Uterus (tissue), 4 donors: ENCODE results near the gene ACTR3C. TPM values are rescaled to one million over a fixed set of nuclear protein-coding genes. Genes with fewer than 3 reads are reported as not detected.

Source experiments
- DNase-seq, 2 donors: peaks; one replicate each; pipeline ENCODE4 v3.0.0-alpha.2; 2019 to 2020
- H3K27ac ChIP-seq, 2 donors: fragments of 200-600 bp; sonication (generic); 1 replicate in 1 of 2; 2 replicates in 1 of 2; pipeline ENCODE4 v1.5.1; 2016 to 2018
- H3K27me3 ChIP-seq, 2 donors: fragments of 200-600 bp; sonication (generic); one replicate each; pipeline ENCODE4 v1.5.1; 2018 to 2019; ENCODE audit warnings: control low read depth in 1 of 2
- H3K36me3 ChIP-seq, 2 donors: fragments of 200-600 bp; sonication (generic); one replicate each; pipeline ENCODE4 v1.5.1; 2019; ENCODE audit warnings: control low read depth in 1 of 2
- H3K4me1 ChIP-seq, 2 donors: fragments of 200-600 bp; sonication (generic); one replicate each; pipeline ENCODE4 v1.5.1; 2018 to 2019; ENCODE audit warnings: control low read depth in 1 of 2
- H3K4me3 ChIP-seq, 2 donors: fragments of 200-600 bp; sonication (generic); 1 replicate in 1 of 2; 2 replicates in 1 of 2; pipeline ENCODE4 v1.5.1; 2018 to 2019; ENCODE audit warnings: mild to moderate bottlenecking in 1 of 2
- H3K9me3 ChIP-seq, 2 donors: fragments of 200-600 bp; sonication (generic); one replicate each; pipeline ENCODE4 v1.5.1; 2019; ENCODE audit warnings: control low read depth in 1 of 2
- CTCF ChIP-seq, 4 experiments: fragments of 200-600 bp in 2 of 4; fragments of 450-650 bp in 2 of 4; sonication (generic) in 2 of 4; IDR thresholded peaks; one replicate each; pipeline ENCODE4 v1.5.1; 2016 to 2019; ENCODE audit warnings: antibody characterized with exemption in 4 of 4, mild to moderate bottlenecking in 2 of 4, moderate library complexity in 1 of 4
- POLR2A ChIP-seq, 2 donors: fragments of 450-650 bp; IDR thresholded peaks; one replicate each; pipeline ENCODE4 v1.6.1; 2016; ENCODE audit warnings: antibody characterized with exemption in 2 of 2, mild to moderate bottlenecking in 1 of 2, moderate library complexity in 1 of 2
- intact Hi-C: fragments of 100-400 bp; cut with DNase I; formaldehyde crosslinking; loops from one replicate; pipeline ENCODE4 v1.15.1; 2023; ENCODE audit warnings: low total_unique reads
- total RNA-seq, 4 donors: library from RNA; depleted of rRNA in 3 of 4; stranded (reverse); fragments of >200 nt in 3 of 4; gene quantifications; one replicate each; pipeline versions ENCODE4 v1.1.0 to v1.2.4, GENCODE V29; 2014 to 2023
- donor health status: DM: yes; HTN: yes; CAD: no.

The ACTR3C gene
- total RNA-seq, 4 donors from 2014 or later = 2.6 to 13.1 (median 10.3) TPM

- TF ChIP-seq CTCF (IDR thresholded peaks at IDR 0.05) (no peak), POLR2A (IDR thresholded peaks at IDR 0.05) (no peak)
- Histone ChIP-seq H3K27ac (peak overlapping the region; percentile 92 to 98), H3K4me1 (peaks cover 0 to 10% of the 10 kb centered on the region in 2 donors), H3K4me3 (peak overlapping the region; percentile 57 to 83), H3K36me3 (no peaks in the 10 kb centered on the region), H3K27me3 (no peaks in the 10 kb centered on the region), H3K9me3 (no peaks in the 10 kb centered on the region)
- DNase-seq = no peak
- intact Hi-C loops = no loop called here
Measured at GRCh38 chr7:150367677-150368095, 44.3 kb upstream of the ACTR3C start.

GRCh38 chr7:150365673-150366398 lies 42.5 kb upstream of the ACTR3C start:
- peaks cover 0 to 10% of the 10 kb centered on the region in 2 donors for H3K4me1 ChIP-seq
- no peak overlapping the region for H3K27ac ChIP-seq
- no peak for DNase-seq
- H3K36me3 ChIP-seq = no peaks in the 10 kb centered on the region
- intact Hi-C loops = no loop called here
- no peaks in the 10 kb centered on the region for H3K27me3 ChIP-seq
- no peak overlapping the region for H3K4me3 ChIP-seq
- no peaks in the 10 kb centered on the region for H3K9me3 ChIP-seq
- TF ChIP-seq POLR2A (IDR thresholded peaks at IDR 0.05) (no peak), CTCF (IDR thresholded peaks at IDR 0.05) (no peak)

- H3K4me1 ChIP-seq = peaks cover 0 to 7% of the 10 kb centered on the region in 2 donors
- no peaks in the 10 kb centered on the region for H3K36me3 ChIP-seq
- no peak for TF ChIP-seq CTCF (IDR thresholded peaks at IDR 0.05)
- no peak overlapping the region for H3K27ac ChIP-seq
- no peak for DNase-seq
- H3K27me3 ChIP-seq = no peaks in the 10 kb centered on the region
- H3K9me3 ChIP-seq = no peaks in the 10 kb centered on the region
- no peak overlapping the region for H3K4me3 ChIP-seq
- intact Hi-C loops = no loop called here
Measured at GRCh38 chr7:150365194-150365593, 41.8 kb upstream of the ACTR3C start.

GRCh38 chr7:150363872-150364271 lies 40.5 kb upstream of the ACTR3C start:
- Histone ChIP-seq H3K4me1 (no peaks in the 10 kb centered on the region), H3K4me3 (no peak overlapping the region), H3K9me3 (no peaks in the 10 kb centered on the region), H3K27ac (no peak overlapping the region), H3K27me3 (no peaks in the 10 kb centered on the region), H3K36me3 (no peaks in the 10 kb centered on the region)
- intact Hi-C loops = no loop called here
- TF ChIP-seq CTCF (IDR thresholded peaks at IDR 0.05) (no peak), POLR2A (IDR thresholded peaks at IDR 0.05) (no peak)
- DNase-seq = no peak

GRCh38 chr7:150363370-150363769 lies 40.0 kb upstream of the ACTR3C start:
- no peaks in the 10 kb centered on the region for H3K4me1 ChIP-seq
- H3K9me3 ChIP-seq = no peaks in the 10 kb centered on the region
- H3K27ac ChIP-seq = no peak overlapping the region
- no peaks in the 10 kb centered on the region for H3K27me3 ChIP-seq
- TF ChIP-seq CTCF (IDR thresholded peaks at IDR 0.05) = no peak
- TF ChIP-seq POLR2A (IDR thresholded peaks at IDR 0.05) = no peak
- no peaks in the 10 kb centered on the region for H3K36me3 ChIP-seq
- intact Hi-C loops = no loop called here
- H3K4me3 ChIP-seq = no peak overlapping the region
- no peak for DNase-seq
